Tibial artery (tissue), 4 donors: ENCODE results near the gene MAT2A.

Experiments used
- DNase-seq, 2 donors: peaks; one replicate each; pipeline ENCODE4 v3.0.0-alpha.2; 2019
- H3K27ac ChIP-seq, 2 donors: fragments of 200-600 bp; sonication (generic) in 1 of 2; 1 replicate in 1 of 2; 2 replicates in 1 of 2; pipeline ENCODE4 v1.5.1; 2018 to 2019; ENCODE audit warnings: mild to moderate bottlenecking in 1 of 2
- H3K27me3 ChIP-seq, 2 donors: fragments of 200-600 bp; sonication (generic) in 1 of 2; one replicate each; pipeline versions ENCODE4 v1.5.1 to v1.6.0; 2016 to 2019
- H3K36me3 ChIP-seq, 3 donors: fragments of 200-600 bp; sonication (generic) in 2 of 3; one replicate each; pipeline ENCODE4 v1.5.1; 2016 to 2019; ENCODE audit warnings: mild to moderate bottlenecking in 2 of 3
- H3K4me1 ChIP-seq, 4 donors: fragments of 200-600 bp; sonication (generic) in 2 of 4; 1 replicate in 3 of 4; 2 replicates in 1 of 4; pipeline ENCODE4 v1.5.1; 2016 to 2019
- H3K4me3 ChIP-seq, 2 donors: fragments of 200-600 bp; sonication (generic) in 1 of 2; 1 replicate in 1 of 2; 2 replicates in 1 of 2; pipeline ENCODE4 v1.5.1; 2018 to 2019; ENCODE audit warnings: mild to moderate bottlenecking in 2 of 2
- H3K9me3 ChIP-seq, 3 donors: fragments of 200-600 bp; sonication (generic) in 1 of 3; one replicate each; pipeline ENCODE4 v1.5.1; 2016 to 2019
- CTCF ChIP-seq, 2 experiments: fragments of 200-600 bp in 1 of 2; fragments of 450-650 bp in 1 of 2; IDR thresholded peaks; one replicate each; pipeline ENCODE4 v1.5.1; 2017 to 2019; ENCODE audit warnings: antibody characterized with exemption in 2 of 2, mild to moderate bottlenecking in 1 of 2, moderate library complexity in 1 of 2
- intact Hi-C: fragments of 100-400 bp; cut with DNase I; formaldehyde crosslinking; loops from one replicate; pipeline ENCODE4 v1.15.0; 2023; ENCODE audit warnings: low total_unique reads

The MAT2A gene

GRCh38 chr2:85523062-85523902 lies 15.7 kb upstream of the MAT2A start:
- no peaks in the 10 kb centered on the region for H3K27me3 ChIP-seq
- H3K4me1 ChIP-seq = peaks cover 0 to 21% (median 19%) of the 10 kb centered on the region in 4 donors
- intact Hi-C loops = no loop called here
- H3K27ac ChIP-seq = peak overlapping the region; percentile 61 to 76
- H3K4me3 ChIP-seq = no peak overlapping the region
- H3K36me3 ChIP-seq = no peaks in the 10 kb centered on the region
- no peak for TF ChIP-seq CTCF (IDR thresholded peaks at IDR 0.05)
- no peaks in the 10 kb centered on the region for H3K9me3 ChIP-seq
- no peak for DNase-seq

GRCh38 chr2:85523903-85524335 lies 15.0 kb upstream of the MAT2A start:
- no peak for TF ChIP-seq CTCF (IDR thresholded peaks at IDR 0.05)
- intact Hi-C loops = no loop called here
- no peaks in the 10 kb centered on the region for H3K36me3 ChIP-seq
- no peaks in the 10 kb centered on the region for H3K9me3 ChIP-seq
- H3K4me1 ChIP-seq = peaks cover 0 to 21% (median 19%) of the 10 kb centered on the region in 4 donors
- H3K4me3 ChIP-seq = no peak overlapping the region
- H3K27ac ChIP-seq = peak overlapping the region; percentile 61 to 76
- H3K27me3 ChIP-seq = no peaks in the 10 kb centered on the region
- no peak for DNase-seq

- no peak for DNase-seq
- H3K27ac ChIP-seq = peak overlapping the region; percentile 61 to 76
- no peak overlapping the region for H3K4me3 ChIP-seq
These were observed 14.5 kb upstream of the MAT2A start for GRCh38 chr2:85524336-85524908.

GRCh38 chr2:85525029-85525428 lies 13.9 kb upstream of the MAT2A start:
- H3K27ac ChIP-seq = peak overlapping the region; percentile 61 to 76
- H3K36me3 ChIP-seq = no peaks in the 10 kb centered on the region
- H3K9me3 ChIP-seq = no peaks in the 10 kb centered on the region
- peaks cover 0 to 21% (median 19%) of the 10 kb centered on the region in 4 donors for H3K4me1 ChIP-seq
- TF ChIP-seq CTCF (IDR thresholded peaks at IDR 0.05) = no peak
- no peak for DNase-seq
- no peak overlapping the region for H3K4me3 ChIP-seq
- no peaks in the 10 kb centered on the region for H3K27me3 ChIP-seq
- intact Hi-C loops = no loop called here

More at GRCh38 chr2:85524336-85524908, 14.5 kb upstream of the MAT2A start:
- Histone ChIP-seq H3K4me1 (peaks cover 0 to 21% (median 19%) of the 10 kb centered on the region in 4 donors), H3K9me3 (no peaks in the 10 kb centered on the region), H3K36me3 (no peaks in the 10 kb centered on the region), H3K27me3 (no peaks in the 10 kb centered on the region)
- no peak for TF ChIP-seq CTCF (IDR thresholded peaks at IDR 0.05)
- intact Hi-C loops = no loop called here

GRCh38 chr2:85525567-85525966 lies 13.4 kb upstream of the MAT2A start:
- intact Hi-C loops = no loop called here
- Histone ChIP-seq H3K36me3 (no peaks in the 10 kb centered on the region), H3K27ac (peak overlapping the region in 1 of 2 donors; percentile 76), H3K4me1 (peaks cover 0 to 21% (median 19%) of the 10 kb centered on the region in 4 donors), H3K9me3 (no peaks in the 10 kb centered on the region), H3K4me3 (no peak overlapping the region), H3K27me3 (no peaks in the 10 kb centered on the region)
- no peak for TF ChIP-seq CTCF (IDR thresholded peaks at IDR 0.05)
- no peak for DNase-seq
